Keratinocyte (primary cell): ENCODE results near the gene ADSL.

Experiments
- EZH2 ChIP-seq: IDR thresholded peaks from one replicate; pipeline ENCODE4 v1.6.1; 2012; ENCODE audit warnings: inconsistent platforms, mild to moderate bottlenecking, low read length, moderate library complexity
- TF ChIP-seq, protein P1 (sequence below), 3 experiments: IDR thresholded peaks in 1 of 3; conservative IDR thresholded peaks in 1 of 3; optimal IDR thresholded peaks in 1 of 3; 2 replicates in 2 of 3; 3 replicates in 1 of 3; pipeline versions ENCODE3 to v1.5.1; 2011; ENCODE audit warnings: low read length in 3 of 3, mild to moderate bottlenecking in 3 of 3, moderate library complexity in 2 of 3, control low read depth in 1 of 3, inconsistent platforms in 1 of 3; ENCODE audit not compliant: insufficient read depth in 2 of 3; ENCODE audit errors: extremely low read depth in 1 of 3

GRCh38 chr22:40418366-40419201 is 72.3 kb downstream of the ADSL start:
- TF ChIP-seq, protein P1, sequence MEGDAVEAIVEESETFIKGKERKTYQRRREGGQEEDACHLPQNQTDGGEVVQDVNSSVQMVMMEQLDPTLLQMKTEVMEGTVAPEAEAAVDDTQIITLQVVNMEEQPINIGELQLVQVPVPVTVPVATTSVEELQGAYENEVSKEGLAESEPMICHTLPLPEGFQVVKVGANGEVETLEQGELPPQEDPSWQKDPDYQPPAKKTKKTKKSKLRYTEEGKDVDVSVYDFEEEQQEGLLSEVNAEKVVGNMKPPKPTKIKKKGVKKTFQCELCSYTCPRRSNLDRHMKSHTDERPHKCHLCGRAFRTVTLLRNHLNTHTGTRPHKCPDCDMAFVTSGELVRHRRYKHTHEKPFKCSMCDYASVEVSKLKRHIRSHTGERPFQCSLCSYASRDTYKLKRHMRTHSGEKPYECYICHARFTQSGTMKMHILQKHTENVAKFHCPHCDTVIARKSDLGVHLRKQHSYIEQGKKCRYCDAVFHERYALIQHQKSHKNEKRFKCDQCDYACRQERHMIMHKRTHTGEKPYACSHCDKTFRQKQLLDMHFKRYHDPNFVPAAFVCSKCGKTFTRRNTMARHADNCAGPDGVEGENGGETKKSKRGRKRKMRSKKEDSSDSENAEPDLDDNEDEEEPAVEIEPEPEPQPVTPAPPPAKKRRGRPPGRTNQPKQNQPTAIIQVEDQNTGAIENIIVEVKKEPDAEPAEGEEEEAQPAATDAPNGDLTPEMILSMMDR (optimal IDR thresholded peaks at IDR 0.05 in 1 of 3, IDR thresholded peaks at IDR 0.05 in 1 of 3, conservative IDR thresholded peaks at IDR 0.05 in 1 of 3; ENCODE audit: extremely low read depth in 1 of 3, insufficient read depth in 2 of 3, low read length in 3 of 3) = no peak
- TF ChIP-seq EZH2 = no peak
